ENCODE data around the gene IFT52.

The IFT52 gene

DNA sequence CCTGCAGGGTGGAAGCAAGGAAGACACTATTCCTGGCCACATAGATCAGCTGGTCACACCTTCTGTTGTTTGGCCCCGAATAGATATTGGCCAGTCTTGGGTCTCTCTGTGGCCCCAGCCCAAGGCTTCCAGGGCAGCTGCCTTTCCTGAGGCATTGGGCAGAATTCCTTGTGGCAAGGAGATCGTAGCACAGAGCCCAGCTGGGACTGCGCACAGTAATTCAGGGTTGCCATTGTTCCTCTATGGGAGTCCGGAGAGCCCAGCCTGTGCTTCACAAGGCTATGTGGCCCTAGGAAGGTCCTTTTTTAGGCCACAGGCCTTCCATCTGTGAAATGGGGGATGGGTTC, 25.0 kb upstream of the IFT52 start:
- no peak overlapping the region for H3K4me3 ChIP-seq (ENCODE audit: control insufficient read depth, low read depth, low read length)
- DNase-seq (ENCODE audit: low read depth) = no peak

DNA sequence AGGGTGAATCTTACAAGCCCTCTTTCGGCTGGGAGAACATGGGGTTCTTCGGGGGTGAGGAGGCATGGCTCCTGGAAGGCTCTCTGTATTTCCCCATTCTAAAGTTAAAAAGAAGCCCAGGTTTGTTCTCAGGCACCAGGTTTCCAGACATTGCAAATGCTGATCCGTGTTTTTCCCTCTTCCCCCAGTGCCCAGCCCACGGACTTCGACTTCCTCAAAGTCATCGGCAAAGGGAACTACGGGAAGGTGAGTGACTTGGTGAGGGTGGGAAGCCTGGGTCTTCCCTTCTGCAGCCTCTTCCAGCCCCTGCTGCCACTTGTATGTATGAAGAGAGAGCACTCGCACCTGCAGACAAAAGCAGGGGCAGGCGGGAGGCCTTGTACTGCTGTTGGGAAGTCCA, 23.3 kb upstream of the IFT52 start:
- TF ChIP-seq, protein P1, sequence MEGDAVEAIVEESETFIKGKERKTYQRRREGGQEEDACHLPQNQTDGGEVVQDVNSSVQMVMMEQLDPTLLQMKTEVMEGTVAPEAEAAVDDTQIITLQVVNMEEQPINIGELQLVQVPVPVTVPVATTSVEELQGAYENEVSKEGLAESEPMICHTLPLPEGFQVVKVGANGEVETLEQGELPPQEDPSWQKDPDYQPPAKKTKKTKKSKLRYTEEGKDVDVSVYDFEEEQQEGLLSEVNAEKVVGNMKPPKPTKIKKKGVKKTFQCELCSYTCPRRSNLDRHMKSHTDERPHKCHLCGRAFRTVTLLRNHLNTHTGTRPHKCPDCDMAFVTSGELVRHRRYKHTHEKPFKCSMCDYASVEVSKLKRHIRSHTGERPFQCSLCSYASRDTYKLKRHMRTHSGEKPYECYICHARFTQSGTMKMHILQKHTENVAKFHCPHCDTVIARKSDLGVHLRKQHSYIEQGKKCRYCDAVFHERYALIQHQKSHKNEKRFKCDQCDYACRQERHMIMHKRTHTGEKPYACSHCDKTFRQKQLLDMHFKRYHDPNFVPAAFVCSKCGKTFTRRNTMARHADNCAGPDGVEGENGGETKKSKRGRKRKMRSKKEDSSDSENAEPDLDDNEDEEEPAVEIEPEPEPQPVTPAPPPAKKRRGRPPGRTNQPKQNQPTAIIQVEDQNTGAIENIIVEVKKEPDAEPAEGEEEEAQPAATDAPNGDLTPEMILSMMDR (IDR thresholded peaks at IDR 0.05; ENCODE audit: control insufficient read depth, insufficient read depth, low read depth, low read length, missing control alignments) = no peak
- DNase-seq (ENCODE audit: low read depth) = no peak
- no peak overlapping the region for H3K4me3 ChIP-seq (ENCODE audit: control insufficient read depth, low read depth, low read length)

More for the DNA sequence above, 25.0 kb upstream of the IFT52 start:
- TF ChIP-seq, protein P1 (IDR thresholded peaks at IDR 0.05; ENCODE audit: control insufficient read depth, insufficient read depth, low read depth, low read length, missing control alignments) = no peak

DNA sequence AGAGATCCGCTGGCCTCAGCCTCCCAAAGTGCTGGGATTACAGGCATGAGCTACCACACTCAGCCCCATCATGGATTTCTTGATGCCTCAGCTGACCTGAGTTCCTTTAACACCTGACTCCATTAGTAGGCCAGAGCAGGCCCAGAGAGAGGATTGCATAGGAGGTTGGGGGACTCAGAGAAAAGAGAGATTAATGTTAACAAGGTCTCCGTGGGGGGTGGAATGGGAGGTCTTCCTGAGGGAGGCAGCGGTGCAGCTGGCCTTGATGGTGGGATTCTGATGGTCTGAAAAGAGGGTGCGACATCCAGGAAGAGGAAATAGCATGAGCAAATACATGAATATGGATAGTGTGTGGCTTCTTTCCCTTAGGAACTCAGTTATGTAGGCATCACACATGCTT, 22.0 kb upstream of the IFT52 start:
- no peak for DNase-seq (ENCODE audit: low read depth)
- TF ChIP-seq, protein P1 (IDR thresholded peaks at IDR 0.05; ENCODE audit: control insufficient read depth, insufficient read depth, low read depth, low read length, missing control alignments) = no peak
- H3K4me3 ChIP-seq (ENCODE audit: control insufficient read depth, low read depth, low read length) = no peak overlapping the region

DNA sequence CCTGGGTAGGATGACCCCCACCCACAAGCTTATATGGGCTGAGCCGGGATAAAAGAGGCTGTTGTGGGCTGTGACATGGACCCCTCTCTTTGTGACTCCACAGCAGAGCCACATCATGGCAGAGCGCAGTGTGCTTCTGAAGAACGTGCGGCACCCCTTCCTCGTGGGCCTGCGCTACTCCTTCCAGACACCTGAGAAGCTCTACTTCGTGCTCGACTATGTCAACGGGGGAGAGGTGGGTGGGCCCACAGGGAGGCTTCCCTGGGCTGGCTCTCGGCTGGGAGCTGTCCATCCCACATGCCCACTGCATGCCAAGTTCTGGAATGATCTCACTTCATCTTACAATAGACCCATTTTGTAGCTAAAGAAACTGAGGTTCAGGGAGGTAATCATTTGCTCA, 21.5 kb upstream of the IFT52 start:
- no peak overlapping the region for H3K4me3 ChIP-seq (ENCODE audit: control insufficient read depth, low read depth, low read length)
- no peak for DNase-seq (ENCODE audit: low read depth)
- TF ChIP-seq, protein P1 (IDR thresholded peaks at IDR 0.05; ENCODE audit: control insufficient read depth, insufficient read depth, low read depth, low read length, missing control alignments) = no peak

DNA sequence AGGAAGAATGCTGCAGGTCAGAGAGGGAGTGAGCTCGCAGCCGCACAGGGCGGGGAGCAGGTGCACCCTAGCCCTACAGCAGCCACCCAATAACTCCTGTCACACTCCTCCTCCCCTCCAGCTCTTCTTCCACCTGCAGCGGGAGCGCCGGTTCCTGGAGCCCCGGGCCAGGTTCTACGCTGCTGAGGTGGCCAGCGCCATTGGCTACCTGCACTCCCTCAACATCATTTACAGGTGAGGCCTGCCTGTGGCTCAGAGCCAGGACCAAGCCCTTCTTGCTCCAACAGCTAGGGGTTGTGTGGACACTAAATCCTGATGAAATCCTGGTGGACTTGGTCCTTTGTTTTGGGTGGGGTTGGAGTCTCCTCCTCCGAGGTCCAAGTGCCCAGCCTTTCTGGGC, 20.2 kb upstream of the IFT52 start:
- TF ChIP-seq, protein P1 (IDR thresholded peaks at IDR 0.05; ENCODE audit: control insufficient read depth, insufficient read depth, low read depth, low read length, missing control alignments) = no peak
- H3K4me3 ChIP-seq (ENCODE audit: control insufficient read depth, low read depth, low read length) = no peak overlapping the region
- no peak for DNase-seq (ENCODE audit: low read depth)

DNA sequence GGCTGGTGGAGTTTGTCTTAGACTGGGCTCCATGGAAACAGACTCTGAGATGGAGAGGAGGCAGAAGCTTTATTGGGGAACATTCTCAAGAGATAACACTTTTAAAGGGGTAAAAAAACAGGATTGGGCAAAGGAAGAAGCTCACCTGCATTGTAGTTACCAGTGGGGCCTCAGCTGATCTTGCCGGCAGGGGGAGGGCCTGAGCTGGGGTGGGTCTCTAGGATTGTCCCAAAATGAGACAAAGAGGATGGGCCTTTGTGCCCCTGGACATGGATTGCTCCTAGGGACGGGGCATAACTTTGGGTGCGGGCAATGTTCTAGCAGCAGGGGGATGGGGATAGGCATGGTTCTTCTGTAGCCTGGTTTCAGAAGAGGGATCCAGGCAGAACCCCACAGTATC, 19.4 kb upstream of the IFT52 start:
- H3K4me3 ChIP-seq (ENCODE audit: control insufficient read depth, low read depth, low read length) = no peak overlapping the region
- TF ChIP-seq, protein P1 (IDR thresholded peaks at IDR 0.05; ENCODE audit: control insufficient read depth, insufficient read depth, low read depth, low read length, missing control alignments) = no peak
- DNase-seq (ENCODE audit: low read depth) = no peak

DNA sequence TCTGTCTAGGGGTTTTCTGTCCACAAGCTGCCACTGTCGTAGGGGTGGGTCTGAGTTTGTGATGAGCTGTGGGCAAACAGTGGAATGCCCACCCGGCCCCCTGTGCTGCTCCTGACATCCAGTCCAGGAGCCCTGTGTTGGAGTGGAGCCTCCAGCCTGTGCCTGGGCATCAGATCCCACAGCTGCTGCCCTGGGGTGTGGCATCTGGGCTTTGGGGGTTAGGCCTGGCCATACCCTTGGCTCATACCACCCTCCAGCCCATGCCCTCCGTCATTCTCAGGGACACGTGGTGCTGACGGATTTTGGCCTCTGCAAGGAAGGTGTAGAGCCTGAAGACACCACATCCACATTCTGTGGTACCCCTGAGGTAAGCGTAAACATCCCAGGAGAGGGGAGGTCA, 19.0 kb upstream of the IFT52 start:
- no peak overlapping the region for H3K4me3 ChIP-seq (ENCODE audit: control insufficient read depth, low read depth, low read length)
- DNase-seq (ENCODE audit: low read depth) = no peak
- TF ChIP-seq, protein P1 (IDR thresholded peaks at IDR 0.05; ENCODE audit: control insufficient read depth, insufficient read depth, low read depth, low read length, missing control alignments) = no peak

Measured in AG09309 (cell line).